Measurements from ENCODE around the gene C8A.

C8A gene

GRCh38 chr1:56867491-56867890 lies 12.9 kb downstream of the C8A start:
- Histone ChIP-seq H3K4me3 (replicated peaks; ENCODE audit: insufficient read depth, low read length) (no peak overlapping the region), H3K27me3 (ENCODE audit: insufficient read depth, poor library complexity, severe bottlenecking) (no peaks in the 10 kb centered on the region), H3K27ac (replicated peaks) (no peak overlapping the region)
- no peak for TF ChIP-seq CTCF (IDR thresholded peaks at IDR 0.05; ENCODE audit: insufficient read depth, low read length)
- TF ChIP-seq SPI1 (IDR thresholded peaks at IDR 0.05; ENCODE audit: borderline replicate concordance, low read depth), result no peak
- TF ChIP-seq GABPA (IDR thresholded peaks at IDR 0.05; ENCODE audit: low read depth), result no peak
- TF ChIP-seq POLR2AphosphoS5 (IDR thresholded peaks at IDR 0.05; ENCODE audit: low read depth), result no peak
- no peak for TF ChIP-seq REST (IDR thresholded peaks at IDR 0.05; ENCODE audit: insufficient replicate concordance, low read depth)
- no peak for DNase-seq (ENCODE audit: low read depth in 1 of 2, low spot score in 1 of 2)

- TF ChIP-seq REST (IDR thresholded peaks at IDR 0.05; ENCODE audit: insufficient replicate concordance, low read depth) (no peak), CTCF (IDR thresholded peaks at IDR 0.05; ENCODE audit: insufficient read depth, low read length) (no peak), SPI1 (IDR thresholded peaks at IDR 0.05; ENCODE audit: borderline replicate concordance, low read depth) (no peak), POLR2AphosphoS5 (IDR thresholded peaks at IDR 0.05; ENCODE audit: low read depth) (no peak), GABPA (IDR thresholded peaks at IDR 0.05; ENCODE audit: low read depth) (no peak)
Measured at GRCh38 chr1:56868761-56869160, 14.2 kb downstream of the C8A start.

GRCh38 chr1:56872597-56872996 lies 18.0 kb downstream of the C8A start:
- no peak overlapping the region for H3K27ac ChIP-seq (replicated peaks)
- DNase-seq (ENCODE audit: low read depth in 1 of 2, low spot score in 1 of 2), result no peak
- H3K4me3 ChIP-seq (replicated peaks; ENCODE audit: insufficient read depth, low read length), result no peak overlapping the region
- no peak for TF ChIP-seq CTCF (IDR thresholded peaks at IDR 0.05; ENCODE audit: insufficient read depth, low read length)
- no peak for TF ChIP-seq SPI1 (IDR thresholded peaks at IDR 0.05; ENCODE audit: borderline replicate concordance, low read depth)
- no peak for TF ChIP-seq POLR2AphosphoS5 (IDR thresholded peaks at IDR 0.05; ENCODE audit: low read depth)
- no peak for TF ChIP-seq GABPA (IDR thresholded peaks at IDR 0.05; ENCODE audit: low read depth)
- TF ChIP-seq REST (IDR thresholded peaks at IDR 0.05; ENCODE audit: insufficient replicate concordance, low read depth), result no peak
- H3K27me3 ChIP-seq (ENCODE audit: insufficient read depth, poor library complexity, severe bottlenecking), result no peaks in the 10 kb centered on the region

More at GRCh38 chr1:56868761-56869160, 14.2 kb downstream of the C8A start:
- Histone ChIP-seq H3K4me3 (replicated peaks; ENCODE audit: insufficient read depth, low read length) (no peak overlapping the region), H3K27me3 (ENCODE audit: insufficient read depth, poor library complexity, severe bottlenecking) (no peaks in the 10 kb centered on the region), H3K27ac (replicated peaks) (no peak overlapping the region)
- no peak for DNase-seq (ENCODE audit: low read depth in 1 of 2, low spot score in 1 of 2)
